Retinal pigment epithelial cell (primary cell): ENCODE data around the gene NSF.
A peak's percentile ranks its signal among the peaks of the same experiment; 100 is the strongest.

ENCODE experiments used
- DNase-seq: peaks from one replicate; pipeline ENCODE4 v3.0.0-alpha.2; 2010; ENCODE audit warnings: low read depth
- H3K4me3 ChIP-seq: 2 replicates; pipeline ENCODE4 v1.5.1; 2011; ENCODE audit warnings: mild to moderate bottlenecking, low read length, control low read depth, moderate library complexity
- TF ChIP-seq, protein P1 (sequence below): conservative IDR thresholded peaks from 2 replicates; pipeline ENCODE4 v1.5.1; 2011; ENCODE audit warnings: low read depth, low read length, control low read depth, inconsistent platforms

NSF gene

DNA sequence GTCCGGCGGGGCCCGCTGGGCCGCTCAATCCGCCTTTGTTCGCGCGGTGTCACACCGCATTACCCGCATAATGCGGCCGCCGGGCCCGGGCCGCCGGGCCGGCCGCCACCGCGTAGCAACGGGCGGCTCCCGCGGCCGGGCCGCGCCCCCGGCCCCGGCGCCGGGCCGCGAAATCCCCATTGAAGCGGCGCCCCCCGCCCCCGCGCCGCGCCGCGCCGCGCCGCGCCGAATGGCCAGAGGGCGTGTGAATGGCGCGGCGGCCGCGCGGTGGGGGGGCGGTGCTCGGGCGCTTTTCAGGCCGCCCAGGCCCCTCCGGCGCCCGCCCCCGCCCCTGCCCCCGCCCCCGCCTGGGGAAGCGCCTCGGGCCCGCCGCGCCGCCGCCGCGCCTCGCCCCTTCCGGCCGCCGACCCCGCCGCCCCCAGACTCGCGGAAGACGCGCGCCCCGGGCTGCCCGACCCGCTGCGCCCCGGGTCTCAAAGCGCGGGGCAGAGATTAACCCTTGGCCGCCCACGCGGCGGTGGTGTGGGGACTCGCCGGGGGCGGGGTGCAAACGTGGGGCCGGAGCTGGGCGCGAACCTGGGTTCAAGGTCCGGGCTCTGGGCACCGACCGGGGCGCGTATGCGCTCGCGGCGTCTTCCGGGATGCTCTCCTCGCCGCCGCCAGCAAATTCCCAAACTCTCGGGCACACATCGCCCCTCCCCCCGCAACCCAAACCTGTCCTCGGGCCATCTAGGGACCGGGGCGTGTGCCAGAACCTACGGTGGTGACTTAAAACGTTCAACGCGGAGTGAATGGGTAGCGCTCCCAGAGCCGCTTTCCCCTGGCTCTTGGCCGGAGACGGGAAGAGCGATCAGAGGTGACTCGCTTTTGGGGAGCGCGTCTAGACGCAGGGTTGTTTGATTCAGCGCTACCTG lies 181.3 kb downstream of the NSF start:
- no peak for DNase-seq
- TF ChIP-seq, protein P1, sequence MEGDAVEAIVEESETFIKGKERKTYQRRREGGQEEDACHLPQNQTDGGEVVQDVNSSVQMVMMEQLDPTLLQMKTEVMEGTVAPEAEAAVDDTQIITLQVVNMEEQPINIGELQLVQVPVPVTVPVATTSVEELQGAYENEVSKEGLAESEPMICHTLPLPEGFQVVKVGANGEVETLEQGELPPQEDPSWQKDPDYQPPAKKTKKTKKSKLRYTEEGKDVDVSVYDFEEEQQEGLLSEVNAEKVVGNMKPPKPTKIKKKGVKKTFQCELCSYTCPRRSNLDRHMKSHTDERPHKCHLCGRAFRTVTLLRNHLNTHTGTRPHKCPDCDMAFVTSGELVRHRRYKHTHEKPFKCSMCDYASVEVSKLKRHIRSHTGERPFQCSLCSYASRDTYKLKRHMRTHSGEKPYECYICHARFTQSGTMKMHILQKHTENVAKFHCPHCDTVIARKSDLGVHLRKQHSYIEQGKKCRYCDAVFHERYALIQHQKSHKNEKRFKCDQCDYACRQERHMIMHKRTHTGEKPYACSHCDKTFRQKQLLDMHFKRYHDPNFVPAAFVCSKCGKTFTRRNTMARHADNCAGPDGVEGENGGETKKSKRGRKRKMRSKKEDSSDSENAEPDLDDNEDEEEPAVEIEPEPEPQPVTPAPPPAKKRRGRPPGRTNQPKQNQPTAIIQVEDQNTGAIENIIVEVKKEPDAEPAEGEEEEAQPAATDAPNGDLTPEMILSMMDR, result no peak
- H3K4me3 ChIP-seq, result peak overlapping the region; percentile 32

DNA sequence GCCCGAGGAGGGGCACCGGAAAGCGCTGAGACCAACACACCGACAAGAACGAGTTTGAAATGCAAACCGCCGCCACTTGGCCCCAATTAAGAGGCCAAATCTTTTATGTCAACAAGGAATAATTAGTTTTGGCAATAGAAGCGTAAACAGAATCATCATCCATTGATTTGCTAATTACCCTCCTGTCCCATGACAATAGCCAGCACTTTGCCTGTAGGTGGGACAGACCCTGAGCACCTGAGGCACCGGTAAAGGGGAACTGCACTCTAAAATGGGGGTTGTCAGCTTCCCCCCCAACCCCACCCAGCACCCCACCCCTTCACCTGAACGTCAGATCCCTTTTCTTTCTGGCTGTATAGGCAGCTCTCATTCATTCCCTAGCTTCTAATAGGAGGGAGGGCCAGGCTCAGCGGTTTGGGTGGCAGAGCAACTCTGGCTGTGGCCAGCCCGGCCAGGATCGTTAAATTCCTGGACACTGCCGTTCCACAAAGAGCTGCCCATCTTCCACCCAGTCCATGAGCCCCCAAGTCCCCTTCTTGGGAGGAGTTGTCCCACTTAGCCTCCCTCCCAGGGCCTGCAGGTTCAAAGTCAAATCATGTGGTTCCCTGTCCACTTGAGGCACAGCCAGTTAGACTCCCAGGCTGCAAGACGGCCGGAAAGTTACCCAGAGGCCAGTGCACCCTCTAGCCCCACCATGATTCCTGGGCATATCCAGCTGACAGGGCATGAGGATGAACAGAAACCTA lies 182.2 kb downstream of the NSF start:
- peak overlapping the region; percentile 32 for H3K4me3 ChIP-seq
- TF ChIP-seq, protein P1, result no peak
- no peak for DNase-seq

DNA sequence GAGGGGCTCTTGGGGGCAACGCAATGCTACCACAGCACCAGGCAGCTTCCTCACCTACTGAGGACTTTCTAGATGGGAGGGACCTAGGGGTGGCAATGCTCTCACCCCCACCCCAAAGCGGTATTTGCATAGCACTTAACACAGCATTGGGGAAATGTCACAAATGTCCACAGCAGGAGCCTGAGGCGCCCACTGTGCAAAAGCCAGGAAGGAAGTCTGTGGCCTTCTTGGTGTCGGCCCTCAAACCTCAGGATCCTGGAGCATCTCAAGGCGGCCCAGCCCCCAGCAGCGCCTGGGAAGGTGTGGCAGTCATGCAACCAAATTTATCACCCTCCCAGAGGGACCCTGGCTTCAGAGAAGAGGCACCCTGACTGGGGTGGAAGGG lies 182.7 kb downstream of the NSF start:
- TF ChIP-seq, protein P1, result no peak
- H3K4me3 ChIP-seq, result no peak overlapping the region
- no peak for DNase-seq

DNA sequence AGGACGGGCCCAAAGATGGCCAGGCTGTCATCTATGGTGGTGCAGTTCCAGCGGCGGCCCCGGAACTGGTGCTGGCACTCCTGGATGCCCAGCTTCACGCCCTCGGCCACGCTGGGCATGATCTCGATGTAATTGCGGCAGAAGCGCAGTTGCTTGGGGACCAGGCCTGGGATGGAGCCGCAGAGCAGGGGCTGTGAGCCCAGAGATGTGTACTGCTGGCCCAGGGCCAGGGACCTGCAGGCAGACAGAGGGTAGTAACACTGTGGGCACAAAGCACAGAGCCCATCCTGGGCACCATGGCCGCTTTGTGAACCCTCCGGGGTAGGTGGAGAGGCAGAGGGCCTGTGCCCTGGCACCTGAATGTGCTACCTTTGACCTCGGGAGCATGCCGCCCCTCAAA lies 183.2 kb downstream of the NSF start:
- TF ChIP-seq, protein P1, result no peak
- no peak overlapping the region for H3K4me3 ChIP-seq
- DNase-seq, result no peak

DNA sequence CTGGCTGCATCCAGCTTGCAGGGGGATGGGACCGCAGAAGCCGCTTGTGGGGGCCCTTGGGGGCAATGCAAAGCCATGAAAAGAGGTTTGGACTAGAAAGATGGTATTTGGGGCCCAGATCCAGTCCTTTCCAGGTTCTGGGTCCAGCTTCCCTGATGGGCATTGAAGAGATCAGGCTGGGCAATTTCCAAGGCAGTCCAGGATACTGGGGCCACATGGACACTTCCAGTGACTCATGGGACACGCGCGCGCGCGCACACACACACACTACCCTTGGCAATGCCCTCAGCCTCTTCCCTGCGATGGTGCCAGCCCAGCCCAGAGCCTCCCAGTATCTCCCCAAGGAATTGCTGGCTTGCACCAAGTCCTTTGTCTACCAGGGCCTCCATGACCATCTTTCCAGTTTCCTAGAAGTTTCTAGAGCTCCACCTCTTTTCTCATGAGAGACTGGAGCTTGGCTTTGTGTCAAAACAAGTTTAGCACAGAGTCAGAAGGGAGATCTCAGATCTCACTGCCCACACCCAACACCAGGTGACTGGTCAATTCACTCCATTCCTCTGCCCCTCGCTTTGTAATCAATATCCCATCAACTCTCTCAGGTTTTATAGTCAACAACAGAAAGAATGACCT lies 183.8 kb downstream of the NSF start:
- TF ChIP-seq, protein P1, result no peak
- DNase-seq, result no peak
- no peak overlapping the region for H3K4me3 ChIP-seq

DNA sequence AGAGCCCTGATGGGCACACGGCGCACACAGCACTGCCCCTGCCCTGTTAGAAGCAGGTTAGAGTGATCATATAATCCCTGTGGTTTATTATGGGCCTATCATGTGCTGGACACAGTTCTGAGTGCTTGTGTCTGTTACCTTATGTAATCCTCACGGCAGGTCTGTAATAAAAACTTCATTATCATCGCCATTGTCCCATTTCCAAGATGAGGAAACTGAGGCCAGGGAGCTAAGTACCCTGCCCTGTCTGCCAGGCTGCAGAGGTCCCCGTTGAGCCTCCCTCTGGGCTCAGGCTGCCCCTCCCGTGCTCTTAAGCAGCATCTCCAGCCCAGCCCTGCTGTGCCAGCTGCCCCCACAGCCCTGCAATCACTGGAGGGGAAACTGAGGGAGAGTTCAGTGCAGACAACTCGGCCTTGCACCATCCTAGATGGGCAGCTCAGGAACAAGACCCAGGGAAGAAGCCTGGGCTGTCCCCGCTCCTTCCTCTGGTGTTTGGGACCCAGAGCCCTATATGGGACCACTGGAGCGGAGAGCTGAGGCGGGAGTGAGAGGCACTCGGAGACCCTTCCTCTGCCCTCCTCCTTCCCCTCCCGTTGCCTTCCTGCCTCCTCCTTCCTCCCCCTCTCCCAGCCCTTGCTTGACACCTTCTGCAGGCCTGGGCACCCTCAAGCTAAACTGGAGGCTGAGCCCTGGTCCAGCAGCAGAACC lies 186.0 kb downstream of the NSF start:
- no peak for DNase-seq
- H3K4me3 ChIP-seq, result no peak overlapping the region

More for the DNA sequence above, 186.0 kb downstream of the NSF start:
- TF ChIP-seq, protein P1, result no peak
